Neural cell (in vitro differentiated cells): ENCODE measurements around the gene PRKAG2. TPM values are rescaled to one million over a fixed set of nuclear protein-coding genes. Genes with fewer than 3 reads are reported as not detected.

ENCODE experiments used
- H2AFZ ChIP-seq: fragments of 200-600, 300-800 bp; sonication (generic), shearing (Covaris generic); 2 replicates; pipeline ENCODE4 v1.6.0; 2014; ENCODE audit warnings: low read depth, mild to moderate bottlenecking, antibody characterized with exemption, low read length, moderate library complexity
- H3F3A ChIP-seq: fragments of 200-600 bp; shearing (Covaris generic); 2 replicates; pipeline ENCODE4 v1.6.1; 2016; ENCODE audit warnings: mild to moderate bottlenecking, moderate library complexity, mixed read lengths, antibody characterized with exemption, low read length; ENCODE audit not compliant: insufficient read depth, poor library complexity, severe bottlenecking
- H3K27ac ChIP-seq: fragments of 200-600, 300-800 bp; sonication (generic), shearing (Covaris generic); 2 replicates; pipeline ENCODE4 v1.5.1; 2014; ENCODE audit warnings: mild to moderate bottlenecking, low read length, moderate library complexity
- H3K27me3 ChIP-seq: fragments of 300-800, 200-600 bp; sonication (generic), shearing (Covaris generic); 2 replicates; pipeline ENCODE4 v1.6.0; 2014; ENCODE audit warnings: mild to moderate bottlenecking, low read depth, low read length, moderate library complexity; ENCODE audit not compliant: insufficient read depth
- H3K36me3 ChIP-seq: fragments of 300-800, 200-600 bp; sonication (generic), shearing (Covaris generic); 2 replicates; pipeline ENCODE4 v1.5.1; 2014; ENCODE audit warnings: mild to moderate bottlenecking, antibody characterized with exemption, low read length, moderate library complexity; ENCODE audit not compliant: insufficient read depth
- H3K4me2 ChIP-seq: fragments of 300-800, 200-600 bp; sonication (generic), shearing (Covaris generic); 2 replicates; pipeline ENCODE4 v1.6.0; 2014; ENCODE audit warnings: mild to moderate bottlenecking, low read length
- H3K4me3 ChIP-seq: fragments of 300-800, 200-600 bp; sonication (generic), shearing (Covaris generic); 2 replicates; pipeline ENCODE4 v1.5.1; 2014; ENCODE audit warnings: mild to moderate bottlenecking, low read length, moderate library complexity
- H3K79me2 ChIP-seq: fragments of 200-600 bp; shearing (Covaris generic); replicated peaks from 2 replicates; pipeline ENCODE4 v1.6.0; 2014; ENCODE audit warnings: mild to moderate bottlenecking, low read length, moderate library complexity; ENCODE audit not compliant: insufficient read depth
- H3K9ac ChIP-seq: fragments of 300-800, 200-600 bp; sonication (generic), shearing (Covaris generic); 2 replicates; pipeline ENCODE4 v1.6.1; 2016; ENCODE audit warnings: mild to moderate bottlenecking, low read length, mixed read lengths
- H3K9me2 ChIP-seq: fragments of 200-600 bp; shearing (Covaris generic); 2 replicates; pipeline ENCODE4 v1.6.1; 2016; ENCODE audit warnings: mild to moderate bottlenecking, low read length, mixed read lengths; ENCODE audit not compliant: insufficient read depth
- H3K9me3 ChIP-seq: fragments of 200-600, 300-800 bp; sonication (generic), shearing (Covaris generic); 2 replicates; pipeline ENCODE4 v1.6.1; 2016; ENCODE audit warnings: mild to moderate bottlenecking, mixed run types, low read length, moderate library complexity, mixed read lengths
- H4K20me1 ChIP-seq: fragments of 200-600 bp; shearing (Covaris generic); 2 replicates; pipeline ENCODE4 v1.6.1; 2016; ENCODE audit warnings: mild to moderate bottlenecking, mixed run types; ENCODE audit not compliant: insufficient read depth
- EP300 ChIP-seq: fragments of 450-650 bp; conservative IDR thresholded peaks from 2 replicates; pipeline ENCODE4 v1.6.1; 2014; ENCODE audit warnings: antibody characterized with exemption, mild to moderate bottlenecking, moderate library complexity; ENCODE audit not compliant: poor library complexity, severe bottlenecking
- EZH2 ChIP-seq: fragments of 200-600, 300-800 bp; shearing (Covaris generic), sonication (generic); IDR thresholded peaks from 2 replicates; pipeline ENCODE4 v1.6.1; 2014; ENCODE audit warnings: antibody characterized with exemption, low read length, borderline replicate concordance, mild to moderate bottlenecking; ENCODE audit not compliant: insufficient read depth, poor library complexity, severe bottlenecking
- MXI1 ChIP-seq: fragments of 450-650 bp; conservative IDR thresholded peaks from 2 replicates; pipeline ENCODE4 v1.6.1; 2014; ENCODE audit warnings: antibody characterized with exemption, mild to moderate bottlenecking; ENCODE audit not compliant: poor library complexity, severe bottlenecking
- POLR2AphosphoS5 ChIP-seq: IDR thresholded peaks from 2 replicates; pipeline ENCODE4 v1.6.1; 2012
- RAD21 ChIP-seq: fragments of 450-650 bp; conservative IDR thresholded peaks from 2 replicates; pipeline ENCODE4 v1.6.1; 2014; ENCODE audit warnings: antibody characterized with exemption, mild to moderate bottlenecking, moderate library complexity
- SMC3 ChIP-seq: fragments of 450-650 bp; conservative IDR thresholded peaks from 2 replicates; pipeline ENCODE4 v1.6.1; 2014; ENCODE audit warnings: antibody characterized with exemption, mild to moderate bottlenecking, moderate library complexity; ENCODE audit not compliant: poor library complexity
- TAF1 ChIP-seq: IDR thresholded peaks from 2 replicates; pipeline ENCODE4 v1.6.1; 2012; ENCODE audit warnings: low read depth
- polyA plus RNA-seq: library from polyadenylated mRNA; depleted of rRNA; stranded (reverse); fragments of >200 nt; gene quantifications from 2 replicates; pipeline ENCODE4 v1.2.3, GENCODE V29; 2014
- TF ChIP-seq, protein P1 (sequence below): fragments of 450-650 bp; IDR thresholded peaks from 2 replicates; pipeline ENCODE4 v1.5.1; 2014; ENCODE audit warnings: antibody characterized with exemption, mild to moderate bottlenecking, moderate library complexity; ENCODE audit not compliant: poor library complexity, severe bottlenecking
- TF ChIP-seq, protein P2 (sequence below): IDR thresholded peaks from 2 replicates; pipeline ENCODE4 v1.6.1; 2012; ENCODE audit warnings: borderline replicate concordance

Gene PRKAG2
- polyA plus RNA-seq, 1 donor from 2014 or later = 22.9 TPM

DNA sequence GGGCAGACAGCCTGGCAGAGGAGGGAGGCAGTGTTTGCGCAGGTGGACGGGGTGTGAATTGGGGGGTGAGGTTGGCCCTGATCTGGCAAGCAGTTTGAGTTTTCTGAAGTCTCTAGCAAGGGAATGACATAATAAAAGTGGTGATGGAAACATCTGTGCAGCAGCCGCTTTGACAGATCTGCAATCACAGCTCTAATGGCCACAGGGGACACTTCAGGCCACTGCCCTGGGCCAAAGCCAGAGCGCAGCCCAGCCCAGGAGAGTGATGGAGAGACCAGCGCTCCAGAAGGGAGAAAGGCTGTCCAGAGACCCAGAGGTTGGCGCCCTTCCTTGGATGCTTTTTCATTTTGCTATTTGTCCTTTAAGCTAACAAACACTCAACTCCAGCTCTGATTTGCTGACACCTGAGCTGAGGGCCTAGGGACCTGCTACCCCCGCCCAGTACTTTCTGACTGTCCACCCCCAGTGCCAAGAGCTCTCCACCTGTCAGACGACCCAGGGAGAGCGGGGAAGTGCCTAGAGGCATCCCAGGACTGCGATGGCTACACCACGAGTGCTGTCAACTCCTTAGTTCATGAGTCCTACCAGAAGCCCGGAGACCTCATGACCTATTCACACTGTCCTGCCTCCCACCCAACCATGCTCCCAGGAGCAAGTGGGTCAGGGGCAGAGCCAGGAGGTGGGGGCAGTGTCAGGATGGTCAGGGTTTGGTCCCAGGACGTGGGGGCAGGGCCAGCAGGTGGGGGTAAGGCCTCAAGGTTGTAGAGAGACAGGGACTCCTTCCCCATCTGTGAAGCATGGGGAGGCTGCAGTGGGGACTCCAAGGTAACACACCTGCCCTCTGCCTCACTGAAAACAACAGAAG is 112.6 kb downstream of the PRKAG2 start:
- Histone ChIP-seq H3K79me2 (no peaks in the 10 kb centered on the region), H3K9ac (no peak overlapping the region), H3K4me2 (no peak overlapping the region), H2AFZ (no peak overlapping the region), H3K9me2 (no peaks in the 10 kb centered on the region), H4K20me1 (no peaks in the 10 kb centered on the region), H3K27me3 (no peaks in the 10 kb centered on the region), H3K9me3 (no peaks in the 10 kb centered on the region), H3K4me3 (no peak overlapping the region), H3K27ac (no peak overlapping the region), H3K36me3 (no peaks in the 10 kb centered on the region), H3F3A (no peaks in the 10 kb centered on the region)
- no peak for TF ChIP-seq EP300
- TF ChIP-seq EZH2 = no peak
- TF ChIP-seq, protein P1, sequence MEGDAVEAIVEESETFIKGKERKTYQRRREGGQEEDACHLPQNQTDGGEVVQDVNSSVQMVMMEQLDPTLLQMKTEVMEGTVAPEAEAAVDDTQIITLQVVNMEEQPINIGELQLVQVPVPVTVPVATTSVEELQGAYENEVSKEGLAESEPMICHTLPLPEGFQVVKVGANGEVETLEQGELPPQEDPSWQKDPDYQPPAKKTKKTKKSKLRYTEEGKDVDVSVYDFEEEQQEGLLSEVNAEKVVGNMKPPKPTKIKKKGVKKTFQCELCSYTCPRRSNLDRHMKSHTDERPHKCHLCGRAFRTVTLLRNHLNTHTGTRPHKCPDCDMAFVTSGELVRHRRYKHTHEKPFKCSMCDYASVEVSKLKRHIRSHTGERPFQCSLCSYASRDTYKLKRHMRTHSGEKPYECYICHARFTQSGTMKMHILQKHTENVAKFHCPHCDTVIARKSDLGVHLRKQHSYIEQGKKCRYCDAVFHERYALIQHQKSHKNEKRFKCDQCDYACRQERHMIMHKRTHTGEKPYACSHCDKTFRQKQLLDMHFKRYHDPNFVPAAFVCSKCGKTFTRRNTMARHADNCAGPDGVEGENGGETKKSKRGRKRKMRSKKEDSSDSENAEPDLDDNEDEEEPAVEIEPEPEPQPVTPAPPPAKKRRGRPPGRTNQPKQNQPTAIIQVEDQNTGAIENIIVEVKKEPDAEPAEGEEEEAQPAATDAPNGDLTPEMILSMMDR = no peak
- TF ChIP-seq POLR2AphosphoS5 = no peak
- TF ChIP-seq RAD21 = no peak

DNA sequence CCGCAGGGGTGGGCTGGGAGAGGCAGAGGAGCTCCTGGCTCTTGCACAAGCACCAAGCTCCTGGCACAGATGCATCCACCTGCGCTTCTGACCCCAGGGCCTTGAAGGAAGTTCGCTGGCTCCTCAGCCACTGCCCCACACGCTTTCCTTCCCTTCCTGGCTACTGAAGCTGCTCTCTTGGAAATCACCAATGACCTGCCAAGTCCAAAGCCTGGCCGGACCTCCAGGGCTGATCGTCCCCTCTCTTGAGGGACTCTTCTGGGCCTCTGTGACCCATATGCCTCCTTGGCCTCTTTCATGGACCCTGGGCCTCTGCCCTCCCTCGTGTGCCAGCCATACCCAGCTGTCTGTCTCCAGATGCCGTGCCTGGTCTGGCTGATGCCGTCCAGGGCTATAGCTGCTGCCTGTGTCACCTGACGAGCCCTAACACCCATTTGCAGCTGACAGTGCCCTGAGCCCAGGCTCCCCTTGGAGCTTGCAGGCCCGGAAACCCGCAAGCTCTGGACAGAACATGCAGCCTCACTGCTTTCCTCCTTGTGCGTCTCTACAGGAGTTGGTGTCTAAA is 113.4 kb downstream of the PRKAG2 start:
- no peak for TF ChIP-seq RAD21
- no peak for TF ChIP-seq POLR2AphosphoS5
- no peak for TF ChIP-seq TAF1
- no peak for TF ChIP-seq EZH2
- TF ChIP-seq, protein P1 = no peak
- TF ChIP-seq EP300 = no peak
- no peak for TF ChIP-seq SMC3
- TF ChIP-seq MXI1 = no peak
- TF ChIP-seq, protein P2, sequence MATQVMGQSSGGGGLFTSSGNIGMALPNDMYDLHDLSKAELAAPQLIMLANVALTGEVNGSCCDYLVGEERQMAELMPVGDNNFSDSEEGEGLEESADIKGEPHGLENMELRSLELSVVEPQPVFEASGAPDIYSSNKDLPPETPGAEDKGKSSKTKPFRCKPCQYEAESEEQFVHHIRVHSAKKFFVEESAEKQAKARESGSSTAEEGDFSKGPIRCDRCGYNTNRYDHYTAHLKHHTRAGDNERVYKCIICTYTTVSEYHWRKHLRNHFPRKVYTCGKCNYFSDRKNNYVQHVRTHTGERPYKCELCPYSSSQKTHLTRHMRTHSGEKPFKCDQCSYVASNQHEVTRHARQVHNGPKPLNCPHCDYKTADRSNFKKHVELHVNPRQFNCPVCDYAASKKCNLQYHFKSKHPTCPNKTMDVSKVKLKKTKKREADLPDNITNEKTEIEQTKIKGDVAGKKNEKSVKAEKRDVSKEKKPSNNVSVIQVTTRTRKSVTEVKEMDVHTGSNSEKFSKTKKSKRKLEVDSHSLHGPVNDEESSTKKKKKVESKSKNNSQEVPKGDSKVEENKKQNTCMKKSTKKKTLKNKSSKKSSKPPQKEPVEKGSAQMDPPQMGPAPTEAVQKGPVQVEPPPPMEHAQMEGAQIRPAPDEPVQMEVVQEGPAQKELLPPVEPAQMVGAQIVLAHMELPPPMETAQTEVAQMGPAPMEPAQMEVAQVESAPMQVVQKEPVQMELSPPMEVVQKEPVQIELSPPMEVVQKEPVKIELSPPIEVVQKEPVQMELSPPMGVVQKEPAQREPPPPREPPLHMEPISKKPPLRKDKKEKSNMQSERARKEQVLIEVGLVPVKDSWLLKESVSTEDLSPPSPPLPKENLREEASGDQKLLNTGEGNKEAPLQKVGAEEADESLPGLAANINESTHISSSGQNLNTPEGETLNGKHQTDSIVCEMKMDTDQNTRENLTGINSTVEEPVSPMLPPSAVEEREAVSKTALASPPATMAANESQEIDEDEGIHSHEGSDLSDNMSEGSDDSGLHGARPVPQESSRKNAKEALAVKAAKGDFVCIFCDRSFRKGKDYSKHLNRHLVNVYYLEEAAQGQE = no peak
- H4K20me1 ChIP-seq = no peaks in the 10 kb centered on the region
- H3K27me3 ChIP-seq = no peaks in the 10 kb centered on the region
- H3K4me2 ChIP-seq = no peak overlapping the region
- no peaks in the 10 kb centered on the region for H3K9me3 ChIP-seq
- no peaks in the 10 kb centered on the region for H3F3A ChIP-seq
- H3K4me3 ChIP-seq = no peak overlapping the region
- no peak overlapping the region for H2AFZ ChIP-seq
- no peaks in the 10 kb centered on the region for H3K36me3 ChIP-seq
- no peak overlapping the region for H3K9ac ChIP-seq
- no peak overlapping the region for H3K27ac ChIP-seq
- H3K9me2 ChIP-seq = no peaks in the 10 kb centered on the region
- H3K79me2 ChIP-seq = no peaks in the 10 kb centered on the region
